GM12878 (cell line): ENCODE results near the gene DISP2. TPM values are rescaled to one million over a fixed set of nuclear protein-coding genes. Genes with fewer than 3 reads are reported as not detected.

ENCODE experiments used
- ATAC-seq: fragments of 200-7000 bp; cut with Tn5 transposase; 3 replicates; pipeline ENCODE4 v1.9.1; 2020; ENCODE audit warnings: mild to moderate bottlenecking, moderate library complexity
- BruUV-seq: library from RNA; stranded (reverse); fragments of 400-500 nt; replicated peaks from 2 replicates; lab custom pipeline; 2021; lab: Mats Ljungman, UMichigan
- CTCF ChIA-PET: fragments of 300-600 bp; sonication (Branson Sonifier 250); formaldehyde crosslinking; extraction: SDS; loops from one replicate; lab custom pipeline; 2021; ENCODE audit warnings: inconsistent platforms; lab: Yijun Ruan, JAX
- POLR2A ChIA-PET: fragments of 350-600 bp; formaldehyde crosslinking; extraction: SDS; loops from one replicate; lab custom pipeline; 2021; ENCODE audit warnings: inconsistent platforms; lab: Charles Lee
- RAD21 ChIA-PET: fragments of 300-600 bp; sonication (Branson Sonifier 250); formaldehyde crosslinking; loops from one replicate; lab custom pipeline; 2023; ENCODE audit warnings: antibody characterized with exemption; ENCODE audit not compliant: unreplicated experiment; lab: Charles Lee
- SMC1A ChIA-PET: fragments of 300-600 bp; sonication (Branson Sonifier 250); formaldehyde crosslinking; loops from one replicate; lab custom pipeline; 2023; ENCODE audit not compliant: unreplicated experiment, uncharacterized antibody; lab: Charles Lee
- DNase-seq: peaks from one replicate; pipeline ENCODE4 v3.0.0-alpha.2; 2011; ENCODE audit warnings: low read depth, low spot score
- FAIRE-seq: peaks from 3 replicates; lab custom pipeline; 2011; peaks lifted over from hg19 to GRCh38; lab: Jason Lieb, UNC
- H2AFZ ChIP-seq: 2 replicates; pipeline ENCODE4 v1.6.0; 2011; ENCODE audit warnings: low read depth, low read length, control low read depth; ENCODE audit not compliant: control insufficient read depth
- H3K27ac ChIP-seq: 2 replicates; pipeline ENCODE4 v1.5.1; 2011; ENCODE audit warnings: control low read depth; ENCODE audit not compliant: control insufficient read depth, insufficient read depth
- H3K27me3 ChIP-seq, 2 experiments: replicated peaks in 1 of 2; 2 replicates each; pipeline versions ENCODE4 v1.6.0 to v1.6.1; 2011; ENCODE audit warnings: low read length in 1 of 2; ENCODE audit not compliant: control insufficient read depth in 2 of 2, insufficient read depth in 2 of 2
- H3K36me3 ChIP-seq, 2 experiments: 2 replicates each; pipeline ENCODE4 v1.5.1; 2011; ENCODE audit warnings: low read length in 1 of 2; ENCODE audit not compliant: control insufficient read depth in 2 of 2, insufficient read depth in 2 of 2
- H3K4me1 ChIP-seq: 2 replicates; pipeline ENCODE4 v1.6.1; 2011; ENCODE audit warnings: mild to moderate bottlenecking, low read length, moderate library complexity, mixed read lengths; ENCODE audit not compliant: control insufficient read depth, insufficient read depth
- H3K4me2 ChIP-seq: 2 replicates; pipeline ENCODE4 v1.6.0; 2011; ENCODE audit warnings: control low read depth; ENCODE audit not compliant: control insufficient read depth, insufficient read depth
- H3K4me3 ChIP-seq: fragments of 200-600 bp; sonication (generic); 2 replicates; pipeline ENCODE4 v1.5.1; 2016
- H3K79me2 ChIP-seq: 2 replicates; pipeline ENCODE4 v1.6.0; 2011; ENCODE audit warnings: low read length; ENCODE audit not compliant: control insufficient read depth, insufficient read depth
- H3K9ac ChIP-seq: 2 replicates; pipeline ENCODE4 v1.8.0; 2011; ENCODE audit warnings: low read length, control low read depth, mixed read lengths; ENCODE audit not compliant: control insufficient read depth, insufficient read depth
- H3K9me3 ChIP-seq: replicated peaks from 3 replicates; pipeline ENCODE4 v1.5.1; 2011; ENCODE audit warnings: mild to moderate bottlenecking, low read length; ENCODE audit not compliant: control insufficient read depth, insufficient read depth
- H4K20me1 ChIP-seq: 2 replicates; pipeline ENCODE4 v1.6.0; 2011; ENCODE audit not compliant: control insufficient read depth, insufficient read depth
- ASH2L ChIP-seq: fragments of 300-600, 200-600 bp; sonication (generic); IDR thresholded peaks from 2 replicates; pipeline ENCODE4 v1.6.1; 2017; ENCODE audit warnings: low read depth, mild to moderate bottlenecking, borderline replicate concordance
- ATF2 ChIP-seq: IDR thresholded peaks from 2 replicates; pipeline ENCODE4 v1.6.1; 2012; ENCODE audit warnings: low read length, inconsistent platforms
- ATF3 ChIP-seq: IDR thresholded peaks from 2 replicates; pipeline ENCODE4 v1.6.1; 2011; ENCODE audit warnings: low read depth, mild to moderate bottlenecking, low read length, moderate library complexity, borderline replicate concordance; ENCODE audit errors: extremely low read depth
- LARP7 ChIP-seq: fragments of 450-650 bp; IDR thresholded peaks from 2 replicates; pipeline ENCODE4 v1.6.1; 2017; ENCODE audit warnings: mild to moderate bottlenecking
- NR2C2 ChIP-seq: IDR thresholded peaks from 2 replicates; pipeline ENCODE4 v1.6.1; 2011; ENCODE audit warnings: borderline replicate concordance, low read depth; ENCODE audit not compliant: control insufficient read depth, insufficient read length
- RUNX3 ChIP-seq: IDR thresholded peaks from 2 replicates; pipeline ENCODE4 v1.6.1; 2012; ENCODE audit warnings: low read length, inconsistent platforms
- SMARCA5 ChIP-seq: fragments of 450-650 bp; IDR thresholded peaks from 2 replicates; pipeline ENCODE4 v1.6.1; 2017; ENCODE audit warnings: mild to moderate bottlenecking
- USF1 ChIP-seq: IDR thresholded peaks from 2 replicates; pipeline ENCODE4 v1.6.1; 2011; ENCODE audit warnings: borderline replicate concordance, low read depth, mild to moderate bottlenecking, moderate library complexity, mixed read lengths, low read length; ENCODE audit not compliant: insufficient read depth; ENCODE audit errors: extremely low read length
- ZNF384 ChIP-seq: IDR thresholded peaks from 2 replicates; pipeline ENCODE4 v1.6.1; 2012; ENCODE audit warnings: low read depth, mild to moderate bottlenecking, low read length, improper control_type of control experiment, borderline replicate concordance
- WGBS: methylation state at CpG from one replicate; pipeline ENCODE4 v1.1.6; 2016; ENCODE audit warnings: low lambda C conversion rate; ENCODE audit not compliant: insufficient replicate concordance, insufficient coverage; ENCODE audit errors: missing lambda C conversion rate; 5-methylcytosine and 5-hydroxymethylcytosine counted together
- in situ Hi-C: fragments of 300-500 bp; cut with MboI; formaldehyde crosslinking; loops from 9 replicates; pipeline ENCODE4 v1.14.3; 2018; ENCODE audit warnings: mixed read lengths
- intact Hi-C: fragments of 100-400 bp; cut with micrococcal nuclease; formaldehyde crosslinking; loops from one replicate; pipeline ENCODE4 v1.14.2; 2022; ENCODE audit not compliant: unreplicated experiment
- polyA plus RNA-seq, 11 experiments: library from polyadenylated mRNA; depleted of rRNA in 4 of 11; unstranded in 6 of 11; stranded (reverse) in 5 of 11; fragments of >200 nt; fragmentation: Nextera tagmentation in 4 of 11; fragmentation: Illumina TruSeq in 1 of 11; extraction: Ambion mirVana in 4 of 11; extraction: Trizol in 1 of 11; gene quantifications; 1 replicate in 1 of 11; 2 replicates in 10 of 11; pipeline versions ENCODE4 v1.2.1 to v1.2.3, GENCODE V29; 2011 to 2016; ENCODE audit warnings: inconsistent platforms in 2 of 11, missing spikeins in 2 of 11, low read depth in 1 of 11
- total RNA-seq, 4 experiments: library from RNA; depleted of rRNA in 3 of 4; stranded (reverse); fragments of >200 nt in 3 of 4; fragmentation: Illumina TruSeq in 1 of 4; extraction: Trizol in 1 of 4; gene quantifications; 2 replicates each; pipeline versions ENCODE4 v1.2.1 to v1.2.3, GENCODE V29; 2013 to 2021
- TF ChIP-seq, protein P1 (sequence below): IDR thresholded peaks from 2 replicates; pipeline ENCODE4 v1.6.1; 2012; ENCODE audit warnings: mild to moderate bottlenecking, low read depth, low read length

Gene DISP2
- total and polyA plus RNA-seq, 10 of the 15 experiments (the other 5 are each of a cell fraction or from before 2014, with no cell fraction given): under 0.01 to 0.20 (median 0.12) TPM; not detected in 7

DNA sequence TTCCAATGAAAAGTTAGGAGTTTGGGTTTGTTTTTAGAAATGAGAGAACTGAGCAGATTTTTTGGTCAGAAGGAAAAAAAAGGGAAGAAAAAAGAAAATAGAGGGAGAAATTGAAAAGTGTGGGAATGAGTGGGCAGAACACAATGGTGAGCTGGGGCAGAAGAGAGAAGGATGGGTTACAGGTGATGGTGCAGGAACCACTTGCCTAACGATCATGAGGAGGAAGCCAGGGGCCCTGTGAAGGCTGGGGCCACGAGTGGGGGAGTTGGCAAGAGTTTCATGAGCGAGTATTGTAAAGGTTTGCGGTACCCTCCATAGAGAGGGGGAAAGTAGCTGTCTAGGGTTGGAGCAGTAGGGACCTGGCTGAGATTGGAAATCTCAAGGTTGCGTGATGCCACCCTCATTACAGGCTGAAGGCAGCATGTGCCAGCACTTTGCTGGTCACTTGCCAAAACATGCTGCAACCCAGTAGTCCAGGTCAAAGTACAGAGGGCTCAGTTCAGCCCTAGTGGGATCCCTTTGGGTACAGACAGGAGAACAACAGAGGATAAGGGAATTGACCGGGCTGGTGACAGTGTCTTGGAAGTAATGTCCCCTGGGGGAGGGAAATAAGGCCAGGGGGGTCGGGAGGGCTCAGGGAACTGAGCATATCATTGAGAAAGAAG, 54.2 kb downstream of the DISP2 start:
- H3K36me3 ChIP-seq: peaks cover 28 to 30% of the 10 kb centered on the region in 2 experiments
- peaks cover 22% of the 10 kb centered on the region for H3K4me1 ChIP-seq
- BruUV-seq: no TSS peak
- DNase-seq (no peak), ATAC-seq (no peak), FAIRE-seq (no peak)
- no peak overlapping the region for H2AFZ ChIP-seq
- H3K4me2 ChIP-seq: no peak overlapping the region
- TF ChIP-seq RUNX3: no peak
- no peak for TF ChIP-seq ATF3
- TF ChIP-seq USF1: no peak
- no peak for TF ChIP-seq LARP7
- H3K9ac ChIP-seq: no peak overlapping the region
- ChIA-PET RAD21 (no interaction called here), CTCF (interaction anchor here (0.6 to 1.6 kb wide), 3 partner anchors 70 to 75 kb away, joined by 3 to 5 read pairs (median 3); no protein-coding TSS in a partner anchor), POLR2A (no interaction called here), SMC1A (no interaction called here)
- WGBS: 91% methylated on average over 7 of the region's 7 CpGs
- 0 out of 2 replicates have a peak, but pooled peaks cover 3% of the 10 kb centered on the region for H3K79me2 ChIP-seq
- H3K4me3 ChIP-seq: no peak overlapping the region
- H3K9me3 ChIP-seq: no peaks in the 10 kb centered on the region
- in situ Hi-C loops (no loop called here), intact Hi-C loops (no loop called here)
- no peaks in the 10 kb centered on the region for H3K27me3 ChIP-seq
- H3K27ac ChIP-seq: no peak overlapping the region
- no peaks in the 10 kb centered on the region for H4K20me1 ChIP-seq

- ChIA-PET CTCF (interaction anchor here (1.2 kb wide), 1 partner anchor 8 kb away, joined by 4 read pairs; no protein-coding TSS in a partner anchor), POLR2A (no interaction called here), RAD21 (no interaction called here), SMC1A (no interaction called here)
- no peak overlapping the region for H3K4me3 ChIP-seq
- FAIRE-seq: no peak
- in situ Hi-C loops: no loop called here
- H3K79me2 ChIP-seq: no peaks in the 10 kb centered on the region
- no peak overlapping the region for H3K9ac ChIP-seq
- H3K27me3 ChIP-seq: no peaks in the 10 kb centered on the region
- peaks cover 16% of the 10 kb centered on the region for H3K4me1 ChIP-seq
- H3K4me2 ChIP-seq: no peak overlapping the region
- no peak for ATAC-seq
- intact Hi-C loops: no loop called here
- no peaks in the 10 kb centered on the region for H4K20me1 ChIP-seq
- 85% methylated on average over 9 of the region's 9 CpGs for WGBS
- H3K27ac ChIP-seq: no peak overlapping the region
- no peak overlapping the region for H2AFZ ChIP-seq
- H3K9me3 ChIP-seq: no peaks in the 10 kb centered on the region
- DNase-seq: no peak
- H3K36me3 ChIP-seq: peaks cover 28 to 30% of the 10 kb centered on the region in 2 experiments
- BruUV-seq: no TSS peak
- TF ChIP-seq ATF2: no peak
- no peak for TF ChIP-seq SMARCA5
- TF ChIP-seq ZNF384: no peak
- TF ChIP-seq, protein P1, sequence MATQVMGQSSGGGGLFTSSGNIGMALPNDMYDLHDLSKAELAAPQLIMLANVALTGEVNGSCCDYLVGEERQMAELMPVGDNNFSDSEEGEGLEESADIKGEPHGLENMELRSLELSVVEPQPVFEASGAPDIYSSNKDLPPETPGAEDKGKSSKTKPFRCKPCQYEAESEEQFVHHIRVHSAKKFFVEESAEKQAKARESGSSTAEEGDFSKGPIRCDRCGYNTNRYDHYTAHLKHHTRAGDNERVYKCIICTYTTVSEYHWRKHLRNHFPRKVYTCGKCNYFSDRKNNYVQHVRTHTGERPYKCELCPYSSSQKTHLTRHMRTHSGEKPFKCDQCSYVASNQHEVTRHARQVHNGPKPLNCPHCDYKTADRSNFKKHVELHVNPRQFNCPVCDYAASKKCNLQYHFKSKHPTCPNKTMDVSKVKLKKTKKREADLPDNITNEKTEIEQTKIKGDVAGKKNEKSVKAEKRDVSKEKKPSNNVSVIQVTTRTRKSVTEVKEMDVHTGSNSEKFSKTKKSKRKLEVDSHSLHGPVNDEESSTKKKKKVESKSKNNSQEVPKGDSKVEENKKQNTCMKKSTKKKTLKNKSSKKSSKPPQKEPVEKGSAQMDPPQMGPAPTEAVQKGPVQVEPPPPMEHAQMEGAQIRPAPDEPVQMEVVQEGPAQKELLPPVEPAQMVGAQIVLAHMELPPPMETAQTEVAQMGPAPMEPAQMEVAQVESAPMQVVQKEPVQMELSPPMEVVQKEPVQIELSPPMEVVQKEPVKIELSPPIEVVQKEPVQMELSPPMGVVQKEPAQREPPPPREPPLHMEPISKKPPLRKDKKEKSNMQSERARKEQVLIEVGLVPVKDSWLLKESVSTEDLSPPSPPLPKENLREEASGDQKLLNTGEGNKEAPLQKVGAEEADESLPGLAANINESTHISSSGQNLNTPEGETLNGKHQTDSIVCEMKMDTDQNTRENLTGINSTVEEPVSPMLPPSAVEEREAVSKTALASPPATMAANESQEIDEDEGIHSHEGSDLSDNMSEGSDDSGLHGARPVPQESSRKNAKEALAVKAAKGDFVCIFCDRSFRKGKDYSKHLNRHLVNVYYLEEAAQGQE: no peak
- no peak for TF ChIP-seq NR2C2
- TF ChIP-seq ASH2L: no peak
Observed at GRCh38 chr15:40413036-40413435, 55.0 kb downstream of the DISP2 start.
